Tongue (tissue), 2 donors: ENCODE measurements around the gene FAAP100. TPM values are rescaled to one million over a fixed set of nuclear protein-coding genes. Genes with fewer than 3 reads are reported as not detected.

Experiments
- DNase-seq: peaks from one replicate; pipeline ENCODE4 v3.0.0-alpha.2; 2015
- total RNA-seq: library from RNA; depleted of rRNA; stranded (reverse); fragments of >200 nt; gene quantifications from one replicate; pipeline ENCODE4 v1.2.3, GENCODE V29; 2014

The FAAP100 gene
- total RNA-seq, 1 donor from 2014 or later: 17.8 TPM

DNA sequence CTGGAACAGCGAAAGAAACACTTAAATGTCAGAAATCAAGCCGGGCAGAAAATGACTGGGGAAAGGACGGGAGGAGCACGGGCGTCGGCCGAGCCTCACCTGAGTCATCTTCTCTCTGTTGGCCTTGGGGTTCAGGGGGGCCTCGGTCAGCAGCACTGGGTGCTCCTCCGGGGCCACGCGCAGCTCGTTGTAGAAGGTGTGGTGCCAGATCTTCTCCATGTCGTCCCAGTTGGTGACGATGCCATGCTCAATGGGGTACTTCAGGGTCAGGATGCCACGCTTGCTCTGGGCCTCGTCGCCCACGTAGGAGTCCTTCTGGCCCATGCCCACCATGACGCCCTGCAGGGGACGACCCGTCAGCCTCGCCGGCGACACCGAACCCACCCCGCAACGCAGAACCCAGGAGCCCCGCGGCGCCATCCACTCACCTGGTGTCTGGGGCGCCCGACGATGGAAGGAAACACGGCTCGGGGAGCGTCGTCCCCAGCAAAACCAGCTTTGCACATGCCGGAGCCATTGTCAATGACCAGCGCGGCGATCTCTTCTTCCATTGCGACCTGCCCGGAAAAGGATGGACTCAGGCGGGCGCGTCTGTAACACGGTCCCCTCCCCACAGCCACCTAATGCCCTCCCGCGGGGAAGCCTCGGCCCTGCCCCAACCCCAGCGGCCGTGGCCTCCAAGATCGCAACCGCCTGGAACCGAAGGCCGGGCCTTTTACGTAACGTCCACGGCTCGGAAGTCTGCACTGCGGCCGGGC, 40.2 kb downstream of the FAAP100 start:
- no peak for DNase-seq

DNA sequence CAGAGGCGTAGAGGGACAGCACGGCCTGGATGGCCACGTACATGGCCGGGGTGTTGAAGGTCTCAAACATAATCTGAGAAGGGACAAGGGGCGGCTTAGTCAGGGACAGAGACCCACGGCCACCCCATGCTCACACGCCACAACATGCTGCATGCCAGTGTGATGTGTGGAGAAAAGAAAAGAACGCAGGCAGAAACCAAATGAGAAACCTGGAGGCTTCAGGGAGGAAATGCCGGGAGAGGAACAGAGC, 40.7 kb downstream of the FAAP100 start:
- DNase-seq: no peak

DNA sequence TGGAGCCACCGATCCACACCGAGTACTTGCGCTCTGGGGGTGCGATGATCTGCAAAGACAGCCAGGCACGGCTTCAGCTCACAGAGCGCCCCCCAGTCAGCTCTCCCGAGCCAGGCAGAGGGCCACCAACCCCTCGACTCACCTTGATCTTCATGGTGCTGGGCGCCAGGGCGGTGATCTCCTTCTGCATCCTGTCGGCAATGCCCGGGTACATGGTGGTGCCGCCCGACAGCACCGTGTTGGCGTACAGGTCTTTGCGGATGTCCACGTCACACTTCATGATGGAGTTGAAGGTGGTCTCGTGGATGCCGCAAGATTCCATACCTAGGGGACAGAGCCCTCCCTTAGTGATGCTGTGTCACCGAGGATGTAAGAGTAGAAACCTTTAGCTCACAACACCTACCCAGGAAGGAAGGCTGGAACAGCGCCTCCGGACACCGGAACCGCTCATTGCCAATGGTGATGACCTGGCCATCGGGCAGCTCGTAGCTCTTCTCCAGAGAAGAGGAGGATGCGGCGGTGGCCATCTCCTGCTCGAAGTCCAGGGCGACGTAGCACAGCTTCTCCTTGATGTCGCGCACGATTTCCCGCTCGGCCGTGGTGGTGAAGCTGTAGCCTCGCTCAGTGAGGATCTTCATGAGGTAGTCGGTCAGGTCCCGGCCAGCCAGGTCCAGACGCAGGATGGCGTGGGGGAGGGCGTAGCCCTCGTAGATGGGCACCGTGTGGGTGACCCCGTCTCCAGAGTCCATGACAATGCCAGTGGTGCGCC, 41.2 kb downstream of the FAAP100 start:
- no peak for DNase-seq

DNA sequence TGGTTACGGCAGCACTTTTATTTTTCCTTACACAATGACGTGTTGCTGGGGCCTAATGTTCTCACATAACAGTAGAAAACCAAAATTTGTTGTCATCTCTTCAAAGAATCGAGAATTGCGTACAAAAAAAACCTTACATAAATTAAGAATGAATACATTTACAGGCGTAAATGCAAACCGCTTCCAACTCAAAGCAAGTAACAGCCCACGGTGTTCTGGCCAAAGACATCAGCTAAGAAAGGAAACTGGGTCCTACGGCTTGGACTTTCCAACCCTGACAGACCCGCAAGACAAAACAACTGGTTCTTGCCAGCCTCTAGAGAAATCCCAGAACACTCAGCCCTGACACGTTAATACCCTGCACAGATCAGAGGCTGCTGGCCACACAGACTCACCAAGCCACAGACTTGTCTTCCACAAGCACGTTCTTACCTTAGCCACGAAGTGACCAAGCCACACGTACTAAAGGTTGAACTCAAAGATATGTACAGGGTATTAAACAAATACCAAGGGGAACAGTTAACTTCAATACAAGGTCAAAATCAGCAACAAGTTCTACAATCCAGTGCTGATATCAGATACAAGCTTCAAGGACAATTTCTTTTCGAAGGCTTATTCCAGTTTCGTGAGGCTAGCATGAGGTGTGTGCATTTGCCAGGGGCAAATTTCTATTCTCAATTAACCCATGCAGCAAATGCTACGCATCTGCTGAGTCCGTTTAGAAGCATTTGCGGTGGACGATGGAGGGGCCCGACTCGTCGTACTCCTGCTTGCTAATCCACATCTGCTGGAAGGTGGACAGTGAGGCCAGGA, 42.0 kb downstream of the FAAP100 start:
- DNase-seq: no peak

DNA sequence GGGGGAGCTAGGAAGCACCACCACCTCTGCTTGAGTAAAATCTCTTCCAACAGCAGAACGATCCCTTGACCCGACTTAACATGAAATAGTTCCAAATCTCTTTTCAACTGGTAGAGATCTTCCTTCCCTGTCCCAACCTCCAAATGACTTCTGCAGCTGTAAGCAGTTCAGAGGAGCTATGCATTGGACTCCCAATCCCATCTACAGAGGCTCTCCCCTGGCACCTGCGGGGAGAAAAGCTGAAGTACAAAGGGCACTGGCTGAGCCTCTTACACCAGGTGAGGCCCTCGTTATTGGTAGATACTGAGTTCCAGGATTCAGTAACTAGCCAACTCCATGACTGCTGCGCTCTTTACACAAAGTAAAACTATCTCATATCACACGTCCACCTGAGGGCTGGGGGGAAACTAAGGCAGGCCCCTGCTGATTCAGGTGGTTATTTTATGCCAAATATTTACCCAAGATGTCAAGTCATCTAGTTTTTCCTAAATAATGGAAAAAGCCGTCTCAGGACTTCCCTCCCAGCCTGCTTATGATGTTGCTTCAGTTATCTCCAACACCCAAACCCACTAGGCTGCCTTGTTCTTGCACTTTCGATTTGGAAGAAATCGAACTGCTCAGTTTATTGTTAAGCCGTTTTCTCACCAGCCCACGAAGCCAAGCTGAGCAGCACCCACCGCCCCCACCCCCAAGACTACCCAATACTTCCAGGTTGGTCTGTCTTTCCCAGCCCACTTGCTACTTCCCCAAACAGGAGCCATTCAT, 42.8 kb downstream of the FAAP100 start:
- no peak for DNase-seq

DNA sequence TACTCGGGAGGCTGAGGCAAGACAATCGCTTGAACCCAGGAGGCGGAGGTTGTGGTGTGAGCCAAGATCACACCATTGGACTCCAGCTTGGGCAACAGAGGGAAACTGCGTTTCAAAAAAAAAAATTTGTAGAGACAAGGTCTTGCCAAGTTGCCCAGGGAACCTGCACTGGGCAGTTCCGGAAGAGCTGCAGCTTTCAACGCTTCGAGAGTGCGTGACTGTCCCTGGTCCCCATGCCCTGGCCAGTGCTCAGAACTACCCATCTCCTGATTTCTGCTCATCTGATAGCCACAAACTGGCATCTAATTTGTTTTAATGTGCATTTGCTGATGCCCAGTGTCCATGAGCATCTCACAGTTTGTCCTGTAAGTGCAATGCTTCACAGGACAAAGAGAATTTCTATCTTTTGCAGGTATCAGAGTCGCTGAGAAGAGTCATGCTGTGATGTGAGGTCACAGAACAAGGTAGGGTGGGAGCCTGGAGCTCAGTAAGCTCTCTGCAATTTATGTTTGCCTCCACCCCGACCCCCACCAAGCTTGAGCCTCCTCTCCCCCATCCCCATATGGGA, 43.4 kb downstream of the FAAP100 start:
- no peak for DNase-seq

DNA sequence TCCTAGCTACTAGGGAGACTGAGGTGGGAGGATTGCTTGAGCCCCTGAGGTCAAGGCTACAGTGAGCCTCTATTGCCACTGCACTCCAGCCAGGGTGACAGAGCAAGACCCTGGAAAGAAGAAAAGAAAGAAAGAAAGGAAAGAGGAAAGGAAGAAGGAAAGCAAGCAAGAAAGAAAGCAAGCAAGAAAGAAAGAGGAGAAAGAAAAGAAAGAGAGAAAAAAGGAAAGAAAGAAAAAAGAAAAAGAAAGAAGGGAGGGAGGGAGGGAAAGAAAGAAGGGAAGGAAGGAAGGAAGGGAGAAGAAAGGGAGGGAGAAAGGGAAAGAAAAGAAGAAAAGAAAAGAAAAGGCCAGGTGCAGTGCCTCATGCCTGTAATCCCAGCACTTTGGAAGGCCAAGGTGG, 48.5 kb downstream of the FAAP100 start:
- DNase-seq: no peak

DNA sequence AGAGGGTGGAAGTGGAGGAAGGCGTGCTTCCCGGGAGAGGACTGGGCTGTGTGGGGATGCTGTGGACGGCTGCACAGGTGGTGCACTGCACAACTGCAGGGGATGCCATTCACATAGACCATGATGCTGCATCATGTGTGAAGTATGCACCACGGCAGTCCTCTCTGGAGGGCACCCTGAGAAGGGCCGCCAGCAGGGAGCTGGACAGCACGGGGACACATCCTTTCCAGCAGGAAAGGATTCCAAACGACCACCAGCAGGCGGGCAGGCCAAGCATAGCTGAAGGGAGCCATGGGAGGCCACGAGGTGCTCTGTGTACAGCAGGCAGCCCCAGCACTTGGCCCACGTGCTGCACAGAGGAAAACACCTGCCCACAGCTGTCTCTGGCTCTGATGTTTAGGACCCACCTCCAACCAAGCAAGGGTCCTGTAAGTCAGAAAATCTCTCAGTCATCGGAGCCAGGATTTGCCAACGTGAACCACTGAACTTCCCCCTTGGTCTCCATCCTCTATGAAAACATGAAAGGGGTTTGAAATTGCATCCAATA, 49.6 kb downstream of the FAAP100 start:
- DNase-seq: no peak

DNA sequence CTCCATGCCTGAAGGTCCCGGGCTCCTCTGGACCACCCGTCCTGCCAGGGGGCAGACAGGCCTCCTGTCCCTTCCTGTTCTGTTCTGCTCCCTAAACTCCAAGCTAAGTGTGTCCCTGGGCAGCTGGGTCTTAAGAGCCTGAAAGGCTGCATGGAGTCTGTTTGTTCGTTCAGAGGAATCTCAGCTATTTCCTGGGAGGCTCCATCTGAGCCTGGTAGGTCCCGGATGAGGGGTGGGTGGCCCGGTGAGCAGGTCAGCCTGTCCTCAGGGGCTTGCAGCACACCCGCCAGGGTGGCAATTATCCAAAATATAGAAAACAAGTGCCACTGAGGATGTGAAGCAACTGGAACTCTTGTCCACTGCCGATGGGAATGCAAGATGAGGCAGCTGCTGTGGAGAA, 52.1 kb downstream of the FAAP100 start:
- DNase-seq: no peak

DNA sequence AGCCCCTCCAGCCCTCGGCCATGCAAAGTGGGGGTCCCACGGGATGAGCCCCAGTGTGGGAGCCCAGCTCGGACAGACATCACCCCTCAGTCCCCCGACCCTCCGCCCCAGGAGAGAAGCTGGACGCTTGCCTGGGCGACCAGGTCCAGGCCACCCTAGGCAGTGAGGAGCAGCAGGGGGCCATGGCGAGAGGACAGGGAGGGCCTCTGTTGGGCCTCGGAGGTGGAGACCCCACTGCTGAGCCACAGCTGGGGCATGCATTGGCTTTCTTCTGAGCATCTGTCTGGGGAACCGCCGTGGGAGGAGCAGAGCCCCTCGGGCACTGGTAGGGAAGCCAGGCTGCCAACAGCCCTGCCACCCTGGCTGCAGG, 52.6 kb downstream of the FAAP100 start:
- no peak for DNase-seq

DNA sequence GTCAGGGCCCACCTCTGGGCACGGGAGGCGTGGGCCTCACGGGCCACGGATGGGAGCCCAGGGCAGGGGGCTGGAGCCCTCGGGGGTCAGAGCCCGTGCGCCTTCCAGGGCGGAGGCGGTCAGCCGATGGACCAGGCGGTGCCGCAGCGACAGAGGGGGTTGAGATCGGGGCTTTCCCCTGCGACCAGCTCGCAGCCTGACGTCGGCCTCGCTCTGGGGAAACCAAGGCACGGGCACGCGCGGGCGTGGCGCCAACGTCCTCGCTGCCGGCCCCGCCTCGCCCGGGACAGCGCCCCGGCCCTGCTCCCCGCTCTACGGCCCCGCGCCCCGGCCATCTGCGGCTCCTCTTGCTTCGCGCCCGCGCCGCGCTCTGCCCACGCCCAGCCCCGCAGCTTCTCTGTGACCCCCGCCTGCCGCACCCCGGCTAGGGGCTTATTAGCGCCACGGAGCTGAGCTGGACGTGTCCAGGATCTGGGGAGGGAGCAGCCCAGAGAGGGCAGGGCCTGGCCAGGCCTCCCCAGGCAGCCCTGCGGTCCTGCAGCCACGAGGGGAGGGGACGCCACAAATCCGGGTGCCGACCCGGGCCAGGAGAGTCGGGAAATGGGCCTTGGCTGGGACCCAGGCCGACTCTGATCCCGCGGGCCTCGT, 53.1 kb downstream of the FAAP100 start:
- no peak for DNase-seq

DNA sequence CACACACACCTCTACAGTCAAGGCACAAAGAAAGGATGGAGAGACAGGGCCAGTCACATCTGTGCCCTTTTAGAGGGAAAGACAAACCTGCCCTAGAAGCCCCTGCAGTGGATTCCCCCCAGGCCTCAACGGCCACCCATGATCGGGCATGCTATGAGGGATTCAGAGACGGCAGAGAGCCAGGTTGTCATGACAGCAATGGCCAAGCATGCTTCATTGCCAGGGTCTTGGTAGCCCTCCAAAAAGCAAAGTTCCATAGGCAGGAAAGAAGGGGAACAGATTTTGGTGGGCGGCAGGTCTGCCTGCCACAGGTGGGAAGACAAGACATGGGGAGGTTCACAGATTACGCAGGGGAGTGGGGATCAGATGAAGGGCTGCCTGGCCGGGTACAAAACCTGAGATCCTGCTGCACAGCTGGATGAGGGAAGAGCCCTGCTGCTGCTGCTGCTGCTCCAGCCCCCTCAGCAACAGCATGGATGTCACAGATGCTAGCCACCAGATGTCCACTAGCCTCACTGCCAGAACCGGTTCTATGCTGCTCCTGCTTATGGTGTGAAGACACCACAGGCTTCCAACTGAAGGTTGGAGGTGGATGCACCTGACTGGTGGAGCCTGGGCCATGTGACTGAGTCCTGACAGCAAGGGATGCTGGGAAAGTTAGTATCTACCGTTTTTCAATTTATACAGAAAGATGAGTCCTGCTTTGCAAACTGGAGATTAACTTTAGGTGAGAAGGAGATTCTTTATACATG, 57.4 kb downstream of the FAAP100 start:
- DNase-seq: peak; percentile 79

DNA sequence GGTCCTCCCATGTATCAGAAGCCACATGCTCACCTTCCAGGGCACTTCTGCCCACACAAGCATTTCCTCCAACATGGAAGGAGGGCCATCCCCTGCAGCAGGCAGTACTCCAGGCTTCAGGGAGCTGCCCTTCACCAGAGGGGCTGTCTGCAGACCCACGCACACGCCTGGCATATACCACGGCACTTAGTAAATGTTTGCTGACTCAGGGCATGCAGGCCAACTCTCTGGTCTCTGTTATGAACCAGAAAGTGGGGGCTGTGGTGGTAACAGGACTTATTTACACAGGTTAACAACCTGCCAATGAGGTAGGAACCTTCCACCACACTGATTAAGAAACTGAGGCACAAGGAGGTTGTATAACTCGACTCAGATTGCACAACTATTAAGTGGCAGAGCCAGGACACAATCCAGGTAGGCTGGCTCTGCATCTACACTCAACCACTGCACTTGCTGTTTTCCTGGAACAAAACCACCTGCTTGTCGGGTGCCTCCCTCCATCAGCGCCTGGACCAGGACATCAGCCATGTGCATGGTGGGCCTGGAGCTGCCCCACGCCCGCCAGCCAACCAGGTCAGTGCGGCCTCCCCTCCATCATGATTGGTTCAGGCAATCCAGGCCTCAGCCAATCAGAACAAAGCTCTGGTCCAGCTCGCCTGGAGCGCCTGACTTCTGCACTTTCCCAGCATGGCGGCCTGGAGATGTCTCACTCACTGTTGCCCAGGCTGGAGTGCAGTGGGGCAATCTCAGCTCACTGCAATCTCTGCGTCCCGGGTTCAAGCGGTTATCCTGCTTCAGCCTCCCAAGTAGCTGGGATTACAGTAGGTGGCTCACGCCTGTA, 58.7 kb downstream of the FAAP100 start:
- no peak for DNase-seq

DNA sequence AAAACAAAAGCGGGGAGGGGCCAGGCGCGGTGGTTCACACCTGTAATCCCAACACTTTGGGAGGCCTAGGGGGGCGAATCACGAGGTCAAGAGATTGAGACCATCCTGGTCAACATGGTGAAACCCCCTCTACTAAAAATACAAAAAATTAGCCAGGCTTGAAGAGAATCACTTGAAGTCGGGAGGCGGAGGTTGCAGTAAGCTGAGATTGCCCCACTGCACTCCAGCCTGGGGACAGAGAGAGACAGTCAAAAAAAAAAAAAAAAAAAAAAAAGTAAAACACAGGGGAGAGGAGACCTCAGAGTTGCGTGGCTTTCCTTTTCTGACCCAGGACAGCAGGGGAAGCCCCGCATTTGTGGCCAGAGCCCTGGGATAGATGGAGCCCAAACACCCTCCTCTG, 59.4 kb downstream of the FAAP100 start:
- no peak for DNase-seq

DNA sequence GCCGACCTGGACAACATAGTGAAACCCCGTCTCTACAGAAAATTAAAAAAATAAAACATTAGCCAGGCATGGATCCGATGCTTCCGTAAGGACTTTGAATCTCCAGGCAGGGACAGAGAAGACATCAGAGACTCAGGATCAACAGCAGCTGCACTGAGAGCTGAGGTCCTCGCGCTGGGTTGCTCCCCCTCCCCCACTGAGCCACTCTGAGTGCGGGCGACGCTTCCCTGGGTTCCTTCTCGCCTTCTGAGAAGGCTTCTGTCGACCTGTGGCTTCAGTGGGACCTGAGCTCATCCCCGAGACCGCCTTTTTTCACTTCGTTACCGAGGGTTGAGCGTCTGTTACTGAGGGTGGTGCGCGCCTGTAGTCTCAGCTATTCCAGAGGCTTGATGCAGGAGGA, 60.0 kb downstream of the FAAP100 start:
- DNase-seq: no peak

DNA sequence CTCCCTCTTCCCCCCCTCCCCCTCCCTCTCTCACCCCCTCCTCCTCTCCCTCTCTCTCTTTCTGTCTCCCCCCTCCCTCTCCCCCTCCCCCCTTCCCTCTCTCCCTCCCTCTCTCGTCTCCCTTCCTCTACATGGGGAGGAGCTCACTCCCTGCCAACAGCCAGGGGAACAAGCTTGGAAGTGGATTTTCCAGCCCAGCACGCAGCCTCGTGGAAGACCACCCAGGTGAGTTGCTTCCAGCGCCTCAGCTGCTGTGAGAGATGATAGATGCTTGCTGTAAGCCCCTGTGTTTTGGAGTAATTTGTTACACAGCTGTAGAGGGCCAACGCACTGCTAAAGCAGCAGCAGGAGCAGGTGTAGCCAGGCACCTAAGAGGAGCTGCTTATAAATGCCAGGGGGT, 60.4 kb downstream of the FAAP100 start:
- DNase-seq: peak; percentile 55

DNA sequence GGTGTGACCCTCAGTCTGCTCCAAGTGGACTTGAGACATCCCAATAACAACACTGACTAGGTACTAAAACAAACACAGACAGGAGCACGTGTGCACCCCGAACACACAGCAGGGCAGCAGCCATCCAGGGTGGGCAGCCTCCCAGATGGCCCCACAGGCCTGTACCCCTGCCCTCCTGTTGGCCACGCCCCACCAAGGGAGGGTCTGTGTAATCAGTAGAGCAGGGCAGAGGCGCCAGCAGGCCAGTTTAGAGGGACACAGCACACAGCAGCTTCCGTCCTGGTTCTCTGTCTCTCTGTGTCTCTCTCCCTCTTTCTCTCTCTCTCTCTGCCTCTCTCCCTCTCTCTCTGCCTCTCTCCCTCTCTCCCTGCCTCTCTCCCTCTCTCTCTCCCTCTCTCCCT, 61.0 kb downstream of the FAAP100 start:
- DNase-seq: no peak

DNA sequence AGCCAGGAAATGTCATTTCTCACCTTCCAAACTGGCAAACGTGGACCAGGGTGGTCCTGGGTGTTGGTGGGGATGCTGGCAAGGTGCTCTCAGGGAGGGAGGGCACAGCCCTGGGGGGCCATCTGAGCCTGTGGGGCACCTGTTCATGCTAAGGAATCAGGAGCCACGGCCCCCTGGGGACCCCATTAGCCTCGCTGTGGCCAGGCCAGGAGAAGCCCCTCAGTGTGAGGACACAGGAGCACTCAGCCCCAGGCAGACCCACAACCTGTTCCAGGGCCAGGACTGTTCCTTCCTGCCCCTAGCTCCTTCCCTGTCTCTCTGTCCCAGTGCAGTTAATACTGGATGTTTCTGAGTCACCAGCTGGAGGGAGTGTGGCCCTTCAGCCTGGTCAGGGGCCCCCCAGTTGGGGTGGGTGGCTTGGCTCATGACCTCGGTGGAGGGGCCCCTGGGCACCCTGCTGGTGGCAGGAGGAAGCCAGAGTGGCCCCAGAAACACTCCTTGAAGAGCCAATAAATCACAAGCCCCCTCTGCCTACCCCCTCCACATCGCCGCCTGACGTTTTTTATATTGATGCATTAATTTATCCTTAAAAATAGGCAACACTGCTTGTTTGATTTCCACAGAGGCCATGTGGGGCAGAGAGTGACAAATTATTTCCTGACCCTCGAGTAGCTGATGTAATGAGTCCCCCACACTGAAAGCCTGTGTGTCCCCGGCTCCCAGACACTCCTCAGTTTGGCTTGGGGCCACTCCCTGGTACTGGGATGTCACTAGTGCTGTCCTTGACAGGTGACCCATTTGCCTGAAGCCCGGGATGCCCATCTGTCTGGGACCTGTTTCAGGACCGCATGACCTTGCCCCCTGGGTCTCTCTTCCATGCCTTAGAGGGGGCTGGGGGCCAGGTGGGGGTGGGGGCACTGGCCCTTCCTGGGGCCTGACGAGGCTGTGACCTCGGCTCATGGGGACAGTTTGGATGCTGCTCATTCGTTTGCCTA, 61.9 kb downstream of the FAAP100 start:
- DNase-seq: no peak
